ENCODE measurements around the gene STS. TPM values are rescaled to one million over a fixed set of nuclear protein-coding genes. Genes with fewer than 3 reads are reported as not detected.
A peak's percentile ranks its signal among the peaks of the same experiment; 100 is the strongest.

STS gene, protein sequence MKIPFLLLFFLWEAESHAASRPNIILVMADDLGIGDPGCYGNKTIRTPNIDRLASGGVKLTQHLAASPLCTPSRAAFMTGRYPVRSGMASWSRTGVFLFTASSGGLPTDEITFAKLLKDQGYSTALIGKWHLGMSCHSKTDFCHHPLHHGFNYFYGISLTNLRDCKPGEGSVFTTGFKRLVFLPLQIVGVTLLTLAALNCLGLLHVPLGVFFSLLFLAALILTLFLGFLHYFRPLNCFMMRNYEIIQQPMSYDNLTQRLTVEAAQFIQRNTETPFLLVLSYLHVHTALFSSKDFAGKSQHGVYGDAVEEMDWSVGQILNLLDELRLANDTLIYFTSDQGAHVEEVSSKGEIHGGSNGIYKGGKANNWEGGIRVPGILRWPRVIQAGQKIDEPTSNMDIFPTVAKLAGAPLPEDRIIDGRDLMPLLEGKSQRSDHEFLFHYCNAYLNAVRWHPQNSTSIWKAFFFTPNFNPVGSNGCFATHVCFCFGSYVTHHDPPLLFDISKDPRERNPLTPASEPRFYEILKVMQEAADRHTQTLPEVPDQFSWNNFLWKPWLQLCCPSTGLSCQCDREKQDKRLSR
- total RNA-seq (2014; rRNA removed; shearing (Covaris generic)) = 3.2 and 5.0 TPM in 2 replicates

DNA sequence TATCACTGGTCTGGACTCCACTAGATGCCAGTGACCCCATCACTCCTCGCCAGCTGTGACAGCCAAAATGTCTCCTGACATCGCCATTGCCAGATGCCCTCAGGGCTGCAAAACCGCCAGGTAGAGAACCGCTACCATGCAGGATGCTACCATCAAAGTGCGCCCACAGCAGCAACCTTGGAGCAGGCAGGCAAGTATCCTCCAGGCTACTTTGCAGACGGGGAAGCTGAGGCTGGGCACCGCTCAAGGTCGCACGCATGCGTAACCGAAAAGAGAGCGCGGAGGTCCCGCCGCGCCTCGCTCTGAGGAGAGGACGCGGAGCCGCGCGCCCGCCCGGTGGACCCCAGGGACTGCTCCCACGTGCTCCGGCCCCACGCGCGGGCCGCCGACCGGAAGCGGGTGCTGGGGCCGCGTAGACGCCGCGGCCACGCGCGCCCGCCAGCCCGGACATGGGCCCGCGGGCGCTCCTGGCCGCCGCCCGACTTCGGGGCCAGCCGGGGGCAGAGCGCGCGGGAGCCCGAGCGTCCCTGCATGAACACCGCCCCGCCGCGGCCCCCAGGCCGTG lies at the start of gene STS:
STS (plus strand) TSS at position 300 of the 565 bp plus-strand sequence. CDS start 105,488 bp downstream, outside the sequence.
- DNase-seq (ENCODE audit: low read depth) = peak; percentile 19

DNA sequence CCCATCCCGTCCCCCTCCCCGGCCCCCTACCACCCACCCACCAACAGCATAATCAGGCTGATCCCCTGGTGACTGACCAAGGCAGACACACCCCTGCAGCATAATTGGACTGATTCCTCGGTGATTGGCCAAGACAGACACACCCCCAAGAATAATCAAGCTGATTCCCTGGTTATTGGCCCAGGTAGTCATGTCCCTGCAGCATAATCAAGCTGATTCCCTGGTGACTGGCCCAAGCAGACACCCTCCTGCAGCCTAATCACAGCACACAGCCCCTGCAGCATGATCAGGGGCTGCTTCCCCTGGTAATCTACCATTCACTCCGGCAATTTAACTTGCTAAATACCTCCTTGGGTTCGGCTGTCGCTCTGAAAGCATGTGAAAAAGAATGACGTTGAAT lies 47.5 kb upstream of the STS start:
- no peak for DNase-seq (ENCODE audit: low read depth)

DNA sequence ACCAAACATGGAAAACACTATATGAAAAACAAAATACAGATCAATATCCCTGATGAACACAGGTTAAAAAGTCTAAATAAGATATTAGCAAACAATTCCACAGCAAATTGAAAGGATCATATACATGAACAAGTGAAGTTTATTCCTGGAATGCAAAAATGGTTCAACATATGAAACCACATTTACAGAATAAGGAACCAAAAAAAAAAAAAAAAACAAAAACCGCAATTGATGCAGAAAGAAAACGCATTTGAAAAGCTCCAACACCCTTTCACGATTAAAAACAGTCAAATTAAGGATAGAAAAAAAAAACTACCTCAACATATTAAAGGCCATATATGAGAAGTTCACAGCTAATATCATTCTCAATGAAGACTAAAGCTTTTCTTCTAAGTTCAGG lies 45.4 kb upstream of the STS start:
- no peak for DNase-seq (ENCODE audit: low read depth)

DNA sequence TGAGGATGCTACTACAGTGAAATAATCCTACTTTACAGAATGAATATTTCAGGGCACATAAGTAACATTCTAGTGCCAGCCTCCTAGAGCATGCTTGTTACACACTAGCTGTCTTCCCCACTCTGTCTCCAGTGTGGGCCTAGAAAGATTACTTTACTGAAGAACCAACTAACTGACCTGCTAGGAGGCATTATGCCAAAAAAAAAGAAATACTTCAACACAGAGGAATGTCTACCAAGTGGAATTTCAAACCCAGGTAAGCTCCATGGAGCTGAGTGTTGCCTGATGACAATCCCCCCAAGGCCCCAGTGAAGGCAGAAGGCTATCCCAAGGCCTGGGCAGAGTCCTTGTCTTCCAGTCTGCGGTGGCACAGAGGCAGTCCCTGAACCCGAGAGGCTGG lies 40.9 kb upstream of the STS start:
- no peak for DNase-seq (ENCODE audit: low read depth)

DNA sequence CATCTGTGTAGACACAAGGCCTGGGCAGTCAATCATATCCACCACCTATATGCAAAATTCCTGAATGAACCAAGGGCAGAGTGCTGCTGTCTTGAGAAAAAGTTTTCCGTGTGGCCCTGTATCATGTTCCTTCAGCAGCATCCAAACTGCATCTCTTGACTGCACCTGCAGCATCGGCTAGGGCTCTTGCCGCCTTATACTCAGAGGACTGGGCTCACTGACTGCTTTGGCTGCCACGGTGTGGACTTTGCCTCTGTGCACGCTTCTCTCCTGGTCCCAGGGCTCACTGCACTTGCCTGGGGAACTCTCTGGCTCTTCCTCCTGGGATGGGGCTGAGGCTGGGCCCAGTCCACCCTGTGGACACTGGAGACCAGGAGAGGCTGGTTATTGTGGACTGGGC lies 39.5 kb upstream of the STS start:
- no peak for DNase-seq (ENCODE audit: low read depth)

DNA sequence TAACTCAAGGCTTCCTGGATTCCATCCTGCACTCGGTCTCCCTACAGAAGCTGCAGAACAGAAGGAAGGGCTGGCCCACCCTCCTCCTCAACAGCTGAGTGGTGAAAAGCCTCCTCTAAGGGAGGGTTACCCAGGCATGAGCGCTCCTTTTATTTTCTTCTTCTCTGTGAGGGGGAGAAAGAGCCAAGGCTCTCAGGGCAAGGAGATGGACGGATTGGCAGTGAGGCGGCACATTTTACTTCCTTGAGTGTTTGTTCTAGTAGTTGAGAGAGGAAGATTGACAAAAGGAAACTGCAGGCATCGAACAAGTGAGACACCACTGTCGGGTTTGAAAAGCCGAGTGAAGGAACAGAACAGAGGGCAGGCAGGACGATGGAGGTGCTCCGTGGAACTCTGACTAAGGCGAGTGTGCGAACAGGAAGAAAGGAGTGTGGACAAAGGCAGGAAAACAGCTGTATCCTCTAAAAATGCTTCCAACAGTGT lies 38.4 kb upstream of the STS start:
- DNase-seq (ENCODE audit: low read depth) = no peak

DNA sequence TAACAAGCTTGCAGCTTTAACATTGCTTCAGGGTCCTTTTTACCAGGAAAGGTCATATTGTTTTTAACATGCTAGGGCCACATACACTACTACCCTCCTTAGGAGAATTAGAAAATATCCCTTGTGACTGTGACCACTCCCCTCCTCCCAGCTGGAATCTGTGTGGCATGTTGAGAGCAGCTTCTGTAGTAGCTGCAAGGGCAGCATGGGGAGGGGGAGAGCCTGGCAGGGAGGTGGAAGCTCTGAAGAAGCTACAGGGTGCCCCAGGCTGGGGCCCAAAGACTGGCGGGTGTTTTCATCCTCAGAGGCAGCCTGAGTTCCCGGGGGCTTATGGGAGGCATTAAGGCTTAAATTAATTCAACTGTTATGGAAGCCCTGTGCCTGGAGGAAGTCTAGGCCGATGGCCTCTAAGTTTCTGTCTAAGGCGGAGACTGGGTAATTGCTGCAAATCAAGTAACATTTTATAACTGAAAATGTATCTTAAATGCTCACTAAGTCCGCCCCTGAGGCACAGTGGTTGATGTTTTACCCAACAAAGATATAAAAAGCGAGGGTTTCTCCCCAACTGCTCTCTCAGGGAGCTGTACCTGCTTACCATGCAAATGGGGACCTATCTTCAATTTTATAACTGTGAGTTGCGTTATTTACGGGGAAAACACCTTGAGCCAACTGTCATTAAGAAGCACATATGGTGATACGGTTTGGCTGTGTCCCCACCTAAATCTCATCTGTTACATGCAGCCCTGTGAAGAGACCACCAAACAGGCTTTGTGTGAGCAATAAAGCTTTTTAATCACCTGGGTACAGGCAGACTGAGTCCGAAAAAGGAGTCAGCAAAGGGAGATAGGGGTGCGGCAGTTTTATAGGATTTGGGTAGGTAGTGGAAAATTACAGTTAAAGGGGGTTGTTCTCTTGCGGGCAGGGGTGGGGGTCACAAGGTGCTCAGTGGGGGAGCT lies 37.4 kb upstream of the STS start:
- DNase-seq (ENCODE audit: low read depth) = no peak

DNA sequence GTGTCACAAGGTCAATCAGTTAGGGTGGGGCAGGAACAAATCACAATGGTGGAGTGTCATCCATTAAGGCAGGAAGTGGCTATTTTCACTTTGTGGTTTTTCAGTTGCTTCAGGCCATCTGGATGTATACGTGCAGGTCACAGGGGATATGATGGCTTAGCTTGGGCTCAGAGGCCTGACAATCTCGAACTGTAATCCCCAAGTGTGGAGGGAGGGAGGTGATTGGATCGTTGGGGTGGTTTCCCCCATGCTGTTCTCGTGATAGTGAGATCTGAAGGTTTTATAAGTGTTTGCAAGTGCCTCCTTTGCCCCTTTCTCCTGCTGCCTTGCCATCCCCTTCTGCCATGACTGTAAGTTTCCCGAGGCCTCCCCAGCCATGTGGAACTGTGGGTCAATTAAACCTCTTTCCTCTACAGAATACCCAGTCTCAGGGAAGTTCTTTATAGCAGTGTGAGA lies 36.7 kb upstream of the STS start:
- peak; percentile 62 for DNase-seq (ENCODE audit: low read depth)

DNA sequence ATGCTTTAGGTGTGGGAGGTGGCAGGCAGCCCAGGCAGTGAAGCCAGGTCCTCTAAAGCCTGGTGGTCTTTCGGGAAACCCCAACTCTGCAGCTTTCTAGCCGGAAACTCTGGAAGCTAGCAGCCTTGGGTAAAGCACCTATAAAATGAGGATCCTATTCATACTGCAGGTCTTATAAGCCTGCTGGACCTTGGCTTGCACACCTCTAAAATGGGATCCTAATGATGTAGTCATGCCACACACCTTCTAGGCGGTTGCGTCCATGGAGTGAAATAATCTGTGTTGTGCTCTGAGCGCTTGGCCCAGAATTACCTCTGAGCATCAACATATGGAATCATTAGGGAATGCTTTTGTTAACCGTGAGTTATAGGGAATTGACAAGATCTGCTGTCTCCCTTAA lies 36.0 kb upstream of the STS start:
- DNase-seq (ENCODE audit: low read depth) = no peak

DNA sequence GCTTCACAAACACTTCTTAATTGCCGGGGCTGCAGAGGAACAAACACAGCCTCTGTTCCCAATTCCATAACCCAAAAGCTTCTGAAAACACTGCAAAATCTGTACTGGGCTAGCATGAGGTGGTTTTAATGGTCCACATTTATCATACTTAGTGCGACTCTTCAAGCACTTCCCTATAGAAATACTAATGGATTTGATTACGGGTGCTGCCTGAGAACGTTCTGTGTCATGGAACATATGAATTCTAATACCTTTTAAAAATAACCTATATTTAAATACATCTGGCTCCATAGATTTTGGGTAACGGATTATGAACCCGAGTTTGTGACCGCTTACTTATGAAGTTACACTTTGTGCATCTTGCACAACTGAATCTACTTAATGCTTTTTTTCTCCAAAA lies 35.4 kb upstream of the STS start:
- DNase-seq (ENCODE audit: low read depth) = no peak

DNA sequence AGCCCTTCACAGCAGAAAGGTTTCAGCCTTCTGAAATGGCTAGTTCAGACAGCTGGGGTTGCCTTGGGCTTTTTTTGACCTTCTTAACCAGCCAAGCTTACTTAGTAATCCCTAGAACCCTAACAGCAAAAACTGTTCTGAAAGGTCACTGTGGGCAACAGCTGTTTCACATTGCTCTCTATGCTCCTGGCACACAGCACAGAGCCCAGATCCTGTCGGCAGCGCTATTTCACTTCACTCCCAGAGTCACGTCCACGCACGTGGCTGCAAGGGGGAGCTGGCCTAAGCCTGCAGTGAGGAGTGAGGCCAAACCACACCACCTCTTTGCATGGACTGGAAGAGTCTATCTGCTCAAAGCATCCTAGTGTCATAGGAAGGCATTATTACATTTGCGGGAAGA lies 32.0 kb upstream of the STS start:
- DNase-seq (ENCODE audit: low read depth) = no peak

DNA sequence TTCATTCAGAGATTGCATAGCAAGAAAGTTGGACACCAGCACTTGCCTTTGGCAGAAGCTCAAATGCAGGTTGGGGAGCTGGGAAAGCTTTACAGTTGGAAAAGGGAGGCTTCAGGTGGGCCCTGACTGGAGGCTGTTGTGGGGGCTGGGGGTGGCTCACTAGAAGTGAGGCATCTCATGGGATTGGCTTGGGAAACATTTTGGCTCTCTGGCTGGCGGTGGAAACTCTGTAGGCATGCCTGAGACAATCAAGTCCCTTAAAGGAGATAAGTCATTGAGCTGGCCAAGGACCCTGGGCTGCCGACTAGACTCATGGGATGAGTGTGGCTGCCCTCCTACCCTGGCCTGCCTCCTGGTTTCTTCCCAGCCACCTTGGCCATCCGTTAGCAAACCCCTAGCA lies 31.4 kb upstream of the STS start:
- no peak for DNase-seq (ENCODE audit: low read depth)

DNA sequence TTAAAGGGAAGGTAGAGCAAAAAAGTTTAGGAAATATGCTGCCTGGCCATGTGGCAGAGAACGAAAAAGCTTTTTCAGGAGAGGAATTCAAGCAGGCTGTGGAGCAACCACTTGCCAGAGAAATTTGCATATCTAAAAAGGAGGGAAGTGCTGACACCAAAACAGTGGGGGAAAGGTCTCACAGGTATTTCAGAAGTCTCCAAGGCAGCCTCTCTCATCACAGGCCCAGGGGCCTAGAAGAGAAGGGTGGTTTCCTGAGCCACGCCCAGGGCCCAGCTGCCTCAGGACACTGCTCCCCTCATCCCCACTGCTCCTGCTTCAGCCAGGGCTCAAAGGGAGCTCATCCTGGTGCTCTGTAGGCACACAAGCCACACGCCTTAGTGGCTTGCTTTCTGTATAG lies 29.9 kb upstream of the STS start:
- no peak for DNase-seq (ENCODE audit: low read depth)

DNA sequence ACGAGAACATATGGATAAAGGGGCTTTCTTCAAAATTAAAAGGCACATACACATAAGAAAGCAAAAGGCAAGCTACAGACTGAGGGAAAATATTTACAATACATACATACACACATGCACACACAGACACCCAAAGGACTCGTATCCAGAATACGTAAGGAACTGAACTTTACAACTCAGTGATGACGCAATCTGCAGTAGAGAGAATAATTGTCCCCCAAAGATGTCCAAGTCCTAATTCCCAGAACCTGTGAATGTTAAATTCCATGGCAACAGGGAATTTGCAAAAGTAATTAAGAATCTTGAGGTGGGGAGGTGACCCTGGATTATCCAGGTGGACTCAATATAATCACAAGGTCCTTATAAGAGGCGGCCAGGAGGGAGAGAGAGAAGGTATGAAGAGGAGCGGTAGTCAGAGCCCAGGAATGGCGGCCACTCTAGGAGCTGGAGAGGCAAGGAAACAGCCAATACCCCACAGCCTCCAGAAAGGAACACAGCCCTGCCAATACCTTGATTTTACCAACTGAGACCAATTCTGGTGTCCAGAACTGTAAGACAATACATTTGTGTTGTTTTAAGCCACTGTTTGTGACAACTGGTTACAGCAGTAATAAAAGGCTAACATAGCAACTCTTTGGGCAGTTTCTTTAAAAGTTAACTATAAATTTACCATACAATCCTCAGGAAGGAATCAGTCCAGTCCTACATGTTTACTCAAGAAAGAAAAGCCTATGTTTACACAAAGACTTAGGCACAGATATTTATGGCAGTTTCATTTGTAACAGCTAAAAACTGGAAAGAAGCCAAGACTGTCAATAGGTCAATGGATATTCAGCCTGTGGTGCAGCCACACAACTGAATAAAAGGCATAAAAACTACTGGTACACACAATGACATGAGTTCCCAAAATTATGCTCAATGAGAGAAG lies 27.3 kb upstream of the STS start:
- DNase-seq (ENCODE audit: low read depth) = peak; percentile 71

DNA sequence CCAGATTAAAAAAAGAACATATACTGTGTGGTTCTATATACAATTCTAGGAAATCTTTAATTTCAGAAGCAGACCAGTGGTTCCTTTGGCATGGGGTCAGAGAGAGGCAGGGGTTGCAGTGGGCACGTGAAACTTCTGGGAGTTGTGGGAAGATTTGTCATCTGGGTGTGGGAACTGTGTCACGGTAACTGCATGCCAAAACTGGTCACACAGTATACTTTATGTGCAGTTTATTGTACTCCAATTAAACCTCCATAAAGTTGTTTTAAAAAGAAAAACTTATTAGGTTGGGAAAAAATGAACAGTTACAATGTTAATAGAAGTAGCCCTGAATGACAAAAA lies 26.7 kb upstream of the STS start:
- DNase-seq (ENCODE audit: low read depth) = no peak

DNA sequence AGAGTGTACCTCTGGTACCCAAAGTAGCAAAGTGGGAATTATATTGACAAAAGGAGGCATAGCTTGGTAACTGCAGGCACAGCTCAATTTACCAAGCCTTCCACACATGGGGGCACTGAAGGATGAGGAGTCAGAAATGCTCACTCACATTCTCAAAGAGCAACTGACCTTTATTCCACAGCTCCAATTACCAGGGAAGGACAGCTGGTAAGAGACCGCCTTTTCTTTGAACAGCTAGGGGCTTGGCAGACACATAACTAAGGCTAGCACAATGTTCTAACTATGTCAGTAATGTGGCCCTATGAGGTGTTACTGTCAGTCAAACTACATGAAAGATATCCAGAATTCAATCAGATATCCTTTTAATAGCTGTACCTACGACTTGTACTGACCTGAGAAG lies 20.5 kb upstream of the STS start:
- no peak for DNase-seq (ENCODE audit: low read depth)

DNA sequence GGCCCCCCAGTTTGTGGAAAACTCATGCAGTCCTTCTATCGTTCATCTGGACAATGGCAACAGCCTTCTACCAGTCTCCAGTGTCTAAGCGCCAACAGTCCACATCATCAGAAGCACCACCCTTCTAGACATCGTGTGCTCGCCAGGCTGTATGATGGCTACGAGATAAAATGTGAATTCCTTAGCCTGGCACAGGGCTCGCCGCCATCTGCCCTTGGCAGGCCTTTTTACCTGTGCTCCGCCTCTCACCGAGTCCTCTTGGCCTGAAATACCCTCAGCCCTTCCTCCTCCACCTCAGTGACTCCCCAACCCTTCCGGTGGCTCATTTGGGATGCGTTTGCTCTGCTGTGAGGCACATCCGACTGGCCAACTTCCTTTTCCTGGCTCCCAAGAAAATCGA lies 15.9 kb upstream of the STS start:
- no peak for DNase-seq (ENCODE audit: low read depth)

DNA sequence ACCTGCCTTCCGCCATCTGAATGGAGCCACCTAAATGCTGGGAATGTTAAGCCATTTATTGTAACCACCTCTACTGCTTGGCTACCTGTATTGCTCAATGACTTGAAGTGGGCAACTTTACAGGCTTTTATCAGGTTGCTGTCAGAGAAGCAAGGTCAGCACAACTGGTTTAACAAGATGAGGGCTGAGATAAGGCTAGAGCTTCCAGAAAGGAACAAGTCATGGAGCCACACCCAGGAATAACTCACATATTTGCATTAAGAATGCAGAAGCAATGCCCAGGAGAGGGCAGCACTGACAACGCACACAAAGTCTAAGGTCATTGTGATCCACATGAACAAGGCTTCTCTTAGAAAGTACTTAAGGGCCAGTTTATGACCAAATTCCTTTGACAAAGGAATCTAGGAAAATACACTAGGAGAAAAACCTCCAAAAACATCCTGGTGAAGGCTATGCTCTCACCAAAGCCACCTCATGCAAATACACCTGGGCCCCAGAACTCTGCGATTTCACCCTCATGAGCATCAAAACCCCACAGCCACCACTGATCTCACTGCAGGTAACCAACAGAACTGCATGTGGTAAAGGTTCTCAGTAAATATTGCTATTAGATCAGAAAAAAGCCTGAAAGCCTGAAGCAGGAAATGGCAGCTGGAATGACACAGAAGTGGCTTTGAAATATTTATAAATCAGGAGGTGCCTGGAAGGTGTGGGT lies 15.0 kb upstream of the STS start:
- peak; percentile 76 for DNase-seq (ENCODE audit: low read depth)

DNA sequence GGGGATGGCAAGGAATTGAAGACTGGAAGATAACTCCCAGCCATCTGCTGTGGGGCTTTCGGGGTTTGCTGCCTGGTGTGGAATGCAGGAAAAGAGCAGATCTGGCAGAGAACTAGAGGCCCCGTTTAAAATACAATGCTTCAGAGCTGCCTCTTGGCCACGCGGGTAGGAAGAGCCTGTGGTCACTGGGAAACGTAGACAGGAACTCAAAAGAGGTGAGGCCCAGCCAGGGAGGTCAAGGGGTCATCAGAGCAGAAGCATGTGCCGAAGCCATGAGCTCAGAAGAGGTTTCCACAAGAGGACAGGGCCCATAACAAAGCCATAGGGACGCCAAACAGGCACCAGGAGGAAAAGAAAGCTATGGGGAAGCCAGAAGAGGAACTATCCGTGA lies 14.5 kb upstream of the STS start:
- DNase-seq (ENCODE audit: low read depth) = peak; percentile 66

DNA sequence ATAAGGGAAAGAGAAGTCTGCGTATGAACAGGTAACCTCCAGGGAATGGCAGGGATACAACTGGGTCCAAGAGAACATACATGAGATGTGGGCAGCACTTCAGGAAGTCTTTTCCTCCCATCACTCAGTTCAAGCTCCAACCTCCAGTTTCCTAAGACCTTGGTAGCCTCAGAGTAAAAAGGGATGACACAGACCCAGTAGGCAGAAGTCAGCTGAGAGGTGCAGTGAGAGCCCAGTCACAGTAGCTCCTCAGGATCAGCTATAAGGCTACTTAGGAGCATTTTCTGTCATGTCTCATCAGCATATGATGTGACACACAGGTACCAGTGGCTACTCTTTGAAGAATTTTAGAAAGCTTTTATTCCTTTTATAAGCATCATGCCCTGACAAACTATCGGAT lies 12.5 kb upstream of the STS start:
- DNase-seq (ENCODE audit: low read depth) = no peak

Data from M059J (cell line).